Spleen (tissue), 7 donors: Measurements from ENCODE around the gene ENO2.

Source experiments
- CTCF ChIP-seq, 11 experiments: fragments of 200-600 bp in 7 of 11; fragments of 450-650 bp in 4 of 11; sonication (generic) in 4 of 11; IDR thresholded peaks in 8 of 11; conservative IDR thresholded peaks in 3 of 11; 1 replicate in 7 of 11; 2 replicates in 4 of 11; pipeline versions ENCODE4 v1.4.0 to v1.8.0; 2016 to 2021; ENCODE audit warnings: antibody characterized with exemption in 11 of 11, inconsistent platforms in 4 of 11, mild to moderate bottlenecking in 1 of 11
- POLR2AphosphoS5 ChIP-seq, 3 donors: sonication (generic); formaldehyde crosslinking; IDR thresholded peaks; one replicate each; pipeline ENCODE4 v1.5.1; 2017; ENCODE audit warnings: antibody characterized with exemption in 3 of 3
- donor health status: DM: no; HTN: no; CAD: no; lungs with moderate emphysema.
- donor health status: DM: no; HTN: no; CAD: no.
- donor health status: DM: no; HTN: no; CAD: no.

- TF ChIP-seq CTCF (IDR thresholded peaks at IDR 0.05 in 8 of 11, conservative IDR thresholded peaks at IDR 0.05 in 3 of 11), result no peak
- TF ChIP-seq POLR2AphosphoS5 (IDR thresholded peaks at IDR 0.05), result no peak
Observed at GRCh38 chr12:6923003-6923732, 8.8 kb downstream of the ENO2 start.
